HG02870 (cell line): ENCODE data around the gene OPHN1.

Experiments
- ATAC-seq: cut with Tn5 transposase; IDR thresholded peaks from one replicate; pipeline ENCODE4 v1.9.1; 2021; ENCODE audit warnings: mild to moderate bottlenecking, moderate library complexity; ENCODE audit not compliant: unreplicated experiment

Gene OPHN1

GRCh38 chrX:68183612-68184214 is 249.6 kb downstream of the OPHN1 start:
- peak; percentile 51 for ATAC-seq

DNA sequence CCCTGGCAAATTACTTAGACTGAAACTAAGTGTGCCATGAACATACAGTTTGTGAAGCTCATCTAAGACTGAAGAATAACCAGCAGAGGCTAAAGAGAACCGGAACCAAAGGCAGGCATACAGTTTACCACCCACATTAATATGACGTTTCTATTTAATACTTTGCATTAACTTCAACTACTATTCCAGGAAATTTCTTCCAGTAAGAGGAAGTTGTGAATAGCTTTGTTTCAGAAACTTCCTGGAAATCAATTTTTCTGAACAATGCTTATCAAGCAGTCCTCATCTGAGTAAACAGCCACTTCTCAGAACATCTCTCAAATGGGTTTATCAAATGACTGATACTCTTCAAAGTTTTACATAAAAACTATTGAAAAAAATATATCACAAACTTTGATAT is 252.7 kb downstream of the OPHN1 start:
- no peak for ATAC-seq

- no peak for ATAC-seq
These were observed 253.9 kb downstream of the OPHN1 start for GRCh38 chrX:68179355-68179754.

DNA sequence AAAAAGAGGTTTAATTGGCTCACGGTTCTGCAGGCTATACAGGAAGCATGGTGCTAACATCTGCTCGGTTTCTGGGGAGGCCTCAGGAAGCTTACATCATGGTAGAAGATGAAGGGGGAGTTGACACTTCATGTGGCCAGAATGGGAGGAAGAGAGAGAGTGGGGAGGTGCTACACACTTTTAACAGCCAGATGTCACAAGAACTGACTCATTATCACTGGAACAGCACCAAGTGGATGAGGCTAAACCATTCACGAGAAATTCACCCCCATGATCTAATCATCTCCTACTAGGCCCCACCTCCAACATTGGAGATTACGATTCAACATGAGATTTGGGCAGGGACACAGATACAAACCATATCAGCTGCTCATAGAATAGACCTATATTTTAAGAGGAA is 255.8 kb downstream of the OPHN1 start:
- no peak for ATAC-seq

DNA sequence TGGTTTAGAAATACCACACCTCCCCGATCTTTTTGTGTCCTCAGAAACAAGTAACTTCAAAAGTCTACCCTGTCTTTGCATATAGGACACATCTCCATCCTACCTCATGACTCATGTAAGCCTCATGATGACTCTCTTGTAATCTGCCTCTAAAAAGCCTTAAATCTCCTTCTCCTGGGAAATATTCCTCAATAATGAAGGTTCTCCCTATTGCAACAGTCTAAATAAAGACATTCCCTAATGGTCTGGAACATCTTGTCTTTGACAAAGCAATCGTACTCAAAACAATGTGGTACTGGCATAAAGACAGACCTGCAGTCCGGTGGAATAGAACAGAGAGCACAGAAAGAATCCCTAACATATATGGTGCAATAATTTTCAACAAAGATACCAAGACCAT is 257.7 kb downstream of the OPHN1 start:
- no peak for ATAC-seq

DNA sequence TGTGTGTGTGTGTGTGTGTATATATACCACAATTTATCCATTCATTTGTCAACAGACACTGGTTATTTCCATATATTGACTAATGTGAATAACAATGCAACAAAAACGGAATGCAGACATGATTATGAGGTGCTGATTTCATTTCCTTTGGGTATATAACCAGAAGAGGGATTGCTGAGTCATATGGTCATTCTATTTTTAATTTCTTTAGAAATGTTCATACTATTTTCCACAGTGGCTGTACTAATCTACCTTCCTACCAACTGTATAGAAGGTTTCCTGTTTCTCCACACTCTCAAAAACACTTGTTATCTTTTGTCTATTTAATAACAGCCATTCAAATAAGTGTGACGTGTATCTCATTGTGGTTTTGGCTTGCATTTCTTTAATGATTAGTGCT is 269.9 kb downstream of the OPHN1 start:
- no peak for ATAC-seq

DNA sequence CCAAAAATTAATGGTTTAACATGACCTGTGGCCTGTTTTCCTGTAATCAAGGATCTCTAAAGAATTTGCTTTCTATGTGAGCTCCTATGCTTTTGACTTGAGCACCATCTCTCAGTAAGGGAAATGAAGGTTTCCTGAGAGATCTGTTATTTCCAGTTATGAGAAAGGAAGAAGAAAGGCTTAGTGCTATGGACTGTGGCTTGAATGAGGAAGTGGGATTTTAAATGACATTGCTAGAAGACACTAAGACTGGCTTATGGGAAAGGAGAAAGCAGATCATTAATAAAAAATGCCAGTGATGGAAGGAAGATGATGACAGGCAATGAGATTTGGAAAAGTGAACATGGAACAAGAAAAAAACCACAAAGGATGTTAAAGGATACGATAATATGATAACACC is 285.4 kb downstream of the OPHN1 start:
- no peak for ATAC-seq

- peak; percentile 53 for ATAC-seq
These were observed 287.2 kb downstream of the OPHN1 start for GRCh38 chrX:68146054-68146453.

DNA sequence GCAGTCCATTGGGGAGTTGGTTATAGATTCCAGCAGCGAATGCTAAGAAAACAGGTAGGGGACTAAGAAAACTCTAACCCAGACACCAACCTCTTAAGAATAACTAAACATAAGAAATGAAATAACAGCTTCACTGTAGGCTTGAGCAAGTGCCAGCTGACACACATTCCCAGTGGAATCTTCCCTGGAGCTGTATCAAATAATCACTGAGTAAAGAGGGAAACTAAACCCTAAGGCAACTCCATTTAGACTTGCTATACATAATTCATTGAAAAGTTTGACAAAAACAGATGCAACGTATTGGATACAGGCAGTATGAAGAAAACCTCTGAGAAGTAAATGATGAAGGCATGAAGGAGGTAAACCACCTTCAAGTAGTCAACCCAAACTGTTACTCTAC is 293.5 kb downstream of the OPHN1 start:
- ATAC-seq = no peak

GRCh38 chrX:68133181-68133580 is 300.1 kb downstream of the OPHN1 start:
- no peak for ATAC-seq

- ATAC-seq = no peak
These were observed 300.5 kb downstream of the OPHN1 start for GRCh38 chrX:68132749-68133148.

DNA sequence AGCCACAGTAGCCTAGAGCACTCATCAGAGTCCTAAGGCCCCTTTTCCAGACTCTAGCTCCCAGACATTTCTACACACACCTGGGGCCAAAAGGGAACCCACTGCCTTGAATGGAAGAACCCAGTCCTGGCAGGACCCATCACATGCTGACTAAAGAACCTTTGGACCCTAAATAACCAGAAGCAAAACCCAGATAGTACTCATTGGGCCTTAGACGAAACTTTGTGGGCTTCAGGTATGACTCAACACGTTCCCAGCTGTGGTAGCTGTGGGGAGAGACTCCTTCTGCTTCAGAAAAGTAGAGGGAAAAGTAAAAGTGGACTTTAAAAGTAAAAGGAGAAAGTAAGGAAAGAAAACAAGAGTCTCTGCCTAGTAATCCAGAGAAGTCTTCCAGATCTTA is 311.5 kb downstream of the OPHN1 start:
- ATAC-seq = no peak

DNA sequence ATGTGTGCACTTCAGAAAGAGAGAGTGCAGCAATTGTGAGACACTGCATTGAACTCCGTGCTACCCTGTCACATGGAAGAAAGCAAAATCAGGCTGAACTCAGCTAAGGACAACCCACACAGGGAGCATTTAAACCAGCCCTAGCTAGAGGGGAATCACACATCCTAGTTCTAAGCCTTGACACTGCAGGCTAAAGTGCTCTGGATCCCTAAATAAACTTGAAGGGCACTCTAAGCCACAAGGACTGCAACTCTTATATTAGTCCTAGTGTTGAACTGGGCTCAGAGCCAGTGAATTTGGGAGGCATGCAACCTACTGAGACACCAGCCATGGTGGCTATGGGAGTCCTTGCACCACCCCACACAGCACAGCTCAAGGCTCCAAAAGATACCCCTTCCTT is 311.9 kb downstream of the OPHN1 start:
- ATAC-seq = no peak

DNA sequence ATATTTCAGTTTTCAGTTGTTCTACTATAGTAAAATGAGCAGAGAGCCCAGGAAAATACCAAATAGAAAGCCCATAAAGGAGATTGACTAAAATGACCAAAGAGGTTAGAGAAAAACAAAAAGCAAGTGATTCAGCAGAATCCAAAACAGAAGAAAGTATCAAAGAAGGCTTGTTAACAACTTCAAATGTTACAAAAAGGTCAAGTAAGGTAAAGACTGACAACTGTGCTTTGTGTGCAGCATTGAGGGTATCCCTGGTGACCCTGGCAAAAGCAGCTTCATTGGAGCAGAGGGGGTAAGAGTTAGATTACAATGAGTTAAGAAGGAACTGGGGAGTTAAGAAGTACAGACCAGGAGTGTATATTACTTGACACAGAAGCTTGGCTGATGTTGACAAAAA is 317.9 kb downstream of the OPHN1 start:
- no peak for ATAC-seq

- no peak for ATAC-seq
These were observed 318.6 kb downstream of the OPHN1 start for GRCh38 chrX:68114573-68115129.

- ATAC-seq = no peak
These were observed 319.3 kb downstream of the OPHN1 start for GRCh38 chrX:68113837-68114572.

DNA sequence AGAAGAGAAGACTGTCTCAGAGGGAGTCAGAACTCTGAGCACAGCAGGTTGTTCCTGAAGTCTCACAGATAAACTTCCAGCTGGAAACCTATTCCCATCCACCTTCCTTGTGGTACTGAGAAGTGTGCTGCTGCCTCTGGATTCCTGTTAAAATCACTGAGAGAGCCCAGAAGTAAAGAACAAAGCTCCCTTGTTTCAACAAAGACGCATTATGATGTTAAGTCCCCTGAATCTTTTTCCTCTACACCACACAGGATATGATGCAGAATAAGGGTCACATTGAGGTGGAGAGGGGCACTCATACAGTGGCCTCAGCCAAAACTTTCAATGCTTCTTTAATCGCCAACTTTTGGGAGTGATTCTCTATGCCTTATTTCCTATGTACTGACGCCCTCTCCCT is 321.0 kb downstream of the OPHN1 start:
- no peak for ATAC-seq

GRCh38 chrX:68109162-68109561 is 324.1 kb downstream of the OPHN1 start:
- ATAC-seq = no peak

DNA sequence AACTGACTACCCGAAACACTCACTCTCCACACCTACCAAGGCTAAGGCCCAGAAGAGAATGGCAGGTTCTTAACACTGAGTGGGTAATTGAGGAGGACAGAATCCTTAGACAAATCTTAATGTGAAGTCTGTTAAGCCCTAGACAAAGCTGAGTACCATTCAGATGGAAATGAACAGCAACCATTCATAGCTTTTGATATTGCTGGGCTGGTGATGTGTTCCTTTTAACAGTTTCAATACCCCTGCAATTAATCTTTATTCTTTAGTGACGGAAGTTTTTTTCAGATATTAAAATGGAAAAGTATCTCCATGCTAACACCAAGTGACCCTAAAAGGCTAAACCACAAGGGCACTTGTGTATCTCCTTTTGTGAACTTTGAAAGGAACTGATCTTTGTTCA is 334.9 kb downstream of the OPHN1 start:
- ATAC-seq = no peak

DNA sequence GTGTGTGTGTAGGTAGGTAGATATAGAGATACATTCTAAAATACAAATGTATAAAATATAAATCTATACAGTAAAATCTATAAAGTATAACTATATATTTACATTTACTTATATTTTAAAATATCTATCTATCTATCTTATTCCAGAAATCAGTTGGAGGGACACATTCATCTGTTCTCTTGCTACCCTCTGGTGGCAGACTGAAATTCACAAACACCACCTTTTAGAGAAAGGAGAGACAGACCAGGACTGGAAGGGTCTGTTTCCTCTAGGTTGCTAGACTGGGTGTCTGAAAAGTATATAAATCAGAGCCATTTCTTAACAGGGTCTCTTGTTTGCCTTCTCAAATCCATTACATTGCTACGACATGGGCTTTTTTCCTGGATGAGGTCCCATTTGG is 343.0 kb downstream of the OPHN1 start:
- ATAC-seq = no peak

GRCh38 chrX:68087526-68087925 is 345.8 kb downstream of the OPHN1 start:
- no peak for ATAC-seq

- no peak for ATAC-seq
These were observed 346.6 kb downstream of the OPHN1 start for GRCh38 chrX:68086709-68087108.

GRCh38 chrX:68084765-68085164 is 348.5 kb downstream of the OPHN1 start:
- ATAC-seq = no peak
